SK-N-SH treated with all-trans-retinoic acid at 6 μM for 48 hours (cell line): Measurements from ENCODE around the gene SMOC1.

ENCODE experiments used
- OSR1 ChIP-seq: fragments of 250-450 bp; sonication (Bioruptor Pico); IDR thresholded peaks from 2 replicates; pipeline ENCODE4 v1.8.0; 2022; ENCODE audit warnings: moderate library complexity, mild to moderate bottlenecking, inconsistent platforms
- TSHZ2 ChIP-seq: fragments of 250-450 bp; sonication (Bioruptor Pico); IDR thresholded peaks from 2 replicates; pipeline ENCODE4 v1.5.0; 2020; ENCODE audit warnings: mild to moderate bottlenecking, moderate library complexity

DNA sequence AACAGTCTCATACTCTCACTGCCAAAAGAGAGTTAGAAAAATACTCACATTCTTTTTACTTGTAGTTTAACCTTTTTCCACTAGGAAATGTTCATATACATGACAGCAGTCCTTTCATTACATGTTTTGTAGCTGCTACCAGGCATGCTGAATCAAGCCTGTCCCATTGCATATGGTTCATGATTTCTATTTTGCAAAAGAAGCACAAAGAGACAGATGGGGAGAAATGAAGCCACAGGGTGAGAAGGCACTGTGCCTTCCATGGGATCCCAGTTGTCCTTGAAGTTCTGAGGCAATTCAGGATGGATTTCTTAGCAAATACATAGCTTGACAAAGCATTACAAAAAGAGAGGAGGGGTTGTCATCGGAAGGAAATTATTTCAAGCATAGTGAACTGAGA, 89.5 kb downstream of the SMOC1 start:
- TF ChIP-seq OSR1 (no peak), TSHZ2 (CRISPR knock-in tag) (no peak)
